Cardiac atrium fibroblast (primary cell): ENCODE results near the gene MXD3. TPM values are rescaled to one million over a fixed set of nuclear protein-coding genes. Genes with fewer than 3 reads are reported as not detected.

Experiments used
- total RNA-seq: library from RNA; depleted of rRNA; stranded (reverse); fragments of >200 nt; gene quantifications from 2 replicates; pipeline ENCODE4 v1.2.3, GENCODE V29; 2015

Gene MXD3
- total RNA-seq: 7.9 and 12.3 TPM in 2 replicates

DNA sequence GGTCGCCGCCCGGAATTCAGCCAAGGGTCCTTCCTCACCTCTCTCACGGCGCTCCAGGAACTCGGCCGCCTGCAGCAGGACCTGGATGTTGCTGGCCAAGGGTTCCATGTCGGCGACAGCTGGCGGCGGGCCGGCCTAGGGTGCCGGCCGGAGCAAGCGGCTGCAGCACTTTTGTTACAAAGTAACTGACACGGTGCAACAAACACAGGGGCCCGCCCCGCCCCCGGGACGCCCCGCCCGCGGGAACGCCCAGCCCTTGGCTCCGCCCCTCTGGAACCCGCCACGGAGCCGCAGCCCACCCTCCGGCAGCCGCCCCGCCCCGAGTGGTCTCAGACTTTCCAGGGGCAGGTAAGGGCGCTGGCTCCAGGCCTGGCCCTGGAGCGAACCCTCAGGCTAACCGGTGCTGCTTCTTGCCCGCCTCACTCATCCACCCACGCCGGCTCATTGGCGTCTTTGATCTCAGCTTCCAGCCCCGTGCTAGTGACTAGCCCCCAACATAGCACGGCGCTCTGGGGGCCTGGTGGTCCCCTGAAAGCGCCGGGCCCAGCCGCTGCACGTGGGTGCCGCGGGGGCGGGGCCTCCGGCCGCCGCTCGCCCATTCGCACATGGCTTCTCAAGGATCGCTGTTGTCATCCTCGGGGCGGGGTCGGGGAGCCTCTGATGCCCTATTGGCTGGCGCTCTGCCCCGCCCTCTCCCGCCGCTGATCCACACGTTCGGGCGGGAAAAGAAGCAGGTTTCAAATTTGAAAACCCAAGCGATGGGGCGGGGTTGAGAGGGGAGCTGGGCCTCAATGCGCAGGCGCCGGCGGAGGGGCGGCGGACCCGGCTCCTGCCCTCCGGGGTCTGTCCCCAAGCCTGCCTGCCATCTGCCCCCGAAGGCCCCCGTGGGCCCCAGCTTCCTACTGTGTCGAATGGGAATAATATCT lies at the start of gene MXD3:
Gene MXD3, minus strand, starts transcription at position 176 of the 926 bp plus-strand sequence. Its CDS starts 68 bp downstream, at position 108.

DNA sequence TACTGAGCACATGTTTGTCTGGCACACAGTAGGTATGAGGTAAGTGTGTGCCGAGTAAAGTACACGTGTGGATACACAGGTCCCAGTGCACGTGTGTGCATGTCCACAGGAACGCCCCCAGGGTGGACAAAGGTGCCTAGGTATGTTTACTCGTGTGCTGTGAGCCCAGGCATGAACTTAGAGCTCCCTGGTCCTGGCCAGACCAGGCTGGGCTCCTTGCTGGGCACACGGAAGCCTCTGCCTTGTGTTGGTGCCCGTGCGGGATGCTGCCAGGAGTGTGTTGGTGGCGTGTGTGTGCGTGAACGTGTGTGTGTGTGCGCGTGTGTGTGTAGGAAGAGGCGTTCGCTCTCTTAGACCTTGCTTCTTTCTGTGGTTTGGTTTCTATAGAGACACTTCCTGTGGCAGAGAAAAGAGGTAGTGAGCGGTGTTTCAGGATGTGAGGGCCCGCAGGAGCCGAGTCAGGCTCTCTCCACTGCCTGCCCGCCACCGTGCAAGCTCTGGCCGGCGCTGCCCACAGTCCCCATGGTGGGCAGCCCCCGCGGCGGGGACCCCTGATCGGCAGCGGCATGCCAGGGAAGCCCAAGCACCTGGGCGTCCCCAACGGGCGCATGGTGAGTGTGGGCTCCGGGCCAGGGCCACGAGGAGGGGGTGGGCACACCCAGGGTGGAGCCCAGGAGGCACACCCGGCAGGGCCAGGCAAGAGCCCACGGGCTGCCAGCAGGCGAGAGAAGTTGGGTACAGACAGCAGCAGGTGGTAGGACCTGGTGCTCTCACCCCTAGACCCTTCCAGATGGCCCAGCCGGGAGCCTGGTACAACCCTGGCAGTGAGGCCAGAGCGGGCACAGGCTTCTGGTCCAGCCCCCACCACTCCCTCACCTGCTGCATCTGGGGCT lies 46.0 kb upstream of the MXD3 start, which contains the start of gene RGS14:
Gene RGS14, plus strand, starts transcription at position 466 of the 893 bp plus-strand sequence. Its CDS starts 101 bp downstream, at position 567.

DNA sequence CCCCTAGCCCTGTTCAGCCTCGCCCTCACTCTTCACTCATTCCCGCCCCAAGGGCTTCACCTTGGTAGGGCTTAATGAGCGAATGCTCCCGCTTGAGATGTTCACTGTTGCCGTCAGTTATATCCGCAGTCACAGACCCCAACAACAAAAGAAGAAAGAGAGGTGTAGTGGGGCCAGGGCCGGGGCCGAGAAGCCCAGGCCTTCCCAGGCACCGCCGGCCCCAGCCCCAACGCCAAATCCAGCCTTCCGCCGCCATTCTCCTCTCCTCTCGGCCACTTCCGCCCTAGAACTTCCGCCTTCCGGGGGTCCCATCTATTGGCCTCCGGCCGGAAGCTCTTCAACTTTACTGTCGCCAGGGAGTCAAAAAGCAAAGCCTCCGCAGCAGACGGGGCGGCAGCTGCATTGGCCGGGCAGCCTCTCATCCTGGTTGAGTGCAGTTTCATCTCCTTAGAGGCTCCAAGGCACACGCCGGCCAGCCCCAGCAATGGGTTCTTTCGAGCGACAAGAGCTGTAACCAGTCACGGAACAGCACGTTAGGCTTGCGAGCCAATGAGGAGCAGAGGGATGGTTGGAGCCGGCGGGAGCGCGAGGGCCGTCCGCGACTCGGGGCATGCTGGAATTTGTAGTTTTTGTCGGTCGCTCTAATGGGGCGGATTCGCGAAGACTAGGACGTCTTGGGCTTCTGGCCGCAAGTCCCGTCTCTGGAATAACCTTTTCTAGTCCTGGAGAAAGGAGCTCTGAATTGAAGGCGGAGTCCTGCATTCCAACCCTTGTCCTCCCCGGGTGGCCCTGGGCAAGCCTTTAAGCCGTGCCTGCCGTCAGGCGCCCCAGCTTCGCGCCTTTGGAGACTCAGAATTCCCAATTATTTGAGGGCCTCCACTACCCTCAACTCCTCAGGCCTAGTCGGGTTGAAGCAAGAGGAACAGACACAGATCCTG lies 40.0 kb upstream of the MXD3 start, which contains the start of gene LMAN2:
Gene LMAN2, minus strand, starts transcription at position 277 of the 938 bp plus-strand sequence. Its CDS starts 21 bp downstream, at position 256.

DNA sequence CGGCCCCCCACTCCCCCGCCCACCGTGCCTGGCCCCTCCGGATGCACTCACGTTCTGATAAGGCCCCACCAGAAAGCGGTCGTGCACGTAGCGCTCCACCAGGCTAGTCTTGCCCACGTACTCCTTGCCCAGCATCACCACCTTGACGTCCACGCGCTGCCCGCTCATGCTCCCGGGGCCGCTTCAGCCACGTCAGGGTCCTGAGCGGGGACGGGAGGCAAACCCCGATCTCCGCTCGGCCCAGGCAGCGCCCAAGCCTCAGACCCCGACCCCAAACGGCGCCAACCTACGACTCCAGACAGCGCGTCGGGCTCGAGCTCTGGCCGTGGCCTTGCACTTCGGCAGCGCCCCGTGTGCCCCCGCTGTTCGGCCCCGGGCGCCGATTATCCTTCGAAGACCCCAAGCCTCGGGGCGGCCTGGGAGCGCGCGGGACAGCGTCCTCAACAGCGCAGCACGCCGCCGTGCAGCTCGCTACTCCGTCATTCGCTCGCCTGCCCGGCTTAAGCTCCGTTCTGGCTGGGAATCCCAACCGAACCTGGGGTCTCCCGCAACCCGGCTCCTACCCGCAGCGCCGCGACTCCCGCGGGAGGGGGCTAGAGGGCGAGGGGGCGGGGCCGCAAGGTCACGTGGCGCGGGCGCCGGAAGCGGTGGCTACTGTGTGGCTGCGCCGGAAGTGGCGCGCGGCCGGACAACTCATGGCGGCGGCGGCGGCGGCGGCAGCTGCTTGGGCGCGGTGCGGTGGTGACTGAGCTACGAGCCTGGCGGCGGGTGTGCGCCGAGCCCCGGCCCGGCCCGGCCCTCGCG lies 8.4 kb downstream of the MXD3 start, which contains the start of the genes PRELID1 and RAB24:
Gene PRELID1, plus strand, starts transcription at position 679 of the 804 bp plus-strand sequence. CDS start 187 bp downstream, outside the sequence.
Gene RAB24, minus strand, starts transcription at position 599 of the 804 bp plus-strand sequence. Its CDS starts 431 bp downstream, at position 168.

Other genes starting within 250 kb of the MXD3 start
- 16.4 and 19.8 TPM in 2 replicates for gene FGFR4, start 225.0 kb downstream of the MXD3 start, total RNA-seq
- gene NSD1, start 178.1 kb downstream of the MXD3 start, total RNA-seq: 11.6 and 17.2 TPM in 2 replicates
- gene RAB24, start 8.2 kb downstream of the MXD3 start, total RNA-seq: 31.3 and 35.7 TPM in 2 replicates
- gene PRELID1, start 8.1 kb downstream of the MXD3 start, total RNA-seq: 111 and 122 TPM in 2 replicates
- 328 and 333 TPM in 2 replicates for gene LMAN2, start 39.8 kb upstream of the MXD3 start, total RNA-seq
- 1.4 and 4.9 TPM in 2 replicates for gene RGS14, start 46.0 kb upstream of the MXD3 start, total RNA-seq
- gene SLC34A1, start 72.5 kb upstream of the MXD3 start, total RNA-seq: not detected in 2 replicates
- not detected in 2 replicates for gene PFN3, start 88.8 kb upstream of the MXD3 start, total RNA-seq
- not detected in 2 replicates for gene F12, start 97.7 kb upstream of the MXD3 start, total RNA-seq
- 17.7 and 21.9 TPM in 2 replicates for gene GRK6, start 114.8 kb upstream of the MXD3 start, total RNA-seq
- gene PRR7, start 134.9 kb upstream of the MXD3 start, total RNA-seq: 28.3 and 30.3 TPM in 2 replicates
- 139 and 144 TPM in 2 replicates for gene DBN1, start 161.7 kb upstream of the MXD3 start, total RNA-seq
- gene PDLIM7, start 185.7 kb upstream of the MXD3 start, total RNA-seq: 169 and 204 TPM in 2 replicates
- gene DOK3, start 197.9 kb upstream of the MXD3 start, total RNA-seq: under 0.01 and 2.3 TPM in 2 replicates
- 114 and 118 TPM in 2 replicates for gene DDX41, start 205.1 kb upstream of the MXD3 start, total RNA-seq
- gene FAM193B, start 242.7 kb upstream of the MXD3 start, total RNA-seq: 23.8 and 24.9 TPM in 2 replicates